GM23338 (cell line): ENCODE results near the gene BMS1. TPM values are rescaled to one million over a fixed set of nuclear protein-coding genes. Genes with fewer than 3 reads are reported as not detected.

ENCODE experiments used
- ATAC-seq: fragments of 200-7000 bp; cut with Tn5 transposase; 3 replicates; pipeline ENCODE4 v1.9.1; 2020
- DNase-seq: peaks from one replicate; pipeline ENCODE4 v3.0.0-alpha.2; 2015; ENCODE audit warnings: low spot score
- H2AFZ ChIP-seq: fragments of 200-600 bp; sonication (generic); 2 replicates; pipeline ENCODE4 v1.8.0; 2016; ENCODE audit warnings: antibody characterized with exemption, mild to moderate bottlenecking, moderate library complexity
- H3F3A ChIP-seq: fragments of 200-600 bp; sonication (generic); replicated peaks from 2 replicates; pipeline ENCODE4 v1.8.0; 2017; ENCODE audit warnings: antibody characterized with exemption, mixed run types, low read depth
- H3K27ac ChIP-seq: fragments of 200-600 bp; sonication (generic); 2 replicates; pipeline ENCODE4 v1.6.1; 2016; ENCODE audit warnings: low read depth
- H3K27me3 ChIP-seq: fragments of 200-600 bp; sonication (generic); 2 replicates; pipeline ENCODE4 v1.8.0; 2016; ENCODE audit warnings: mild to moderate bottlenecking, mixed run types, moderate library complexity; ENCODE audit not compliant: insufficient read depth
- H3K36me3 ChIP-seq: fragments of 200-600 bp; sonication (generic); 2 replicates; pipeline ENCODE4 v1.8.0; 2016; ENCODE audit warnings: mild to moderate bottlenecking; ENCODE audit not compliant: insufficient read depth
- H3K4me1 ChIP-seq: fragments of 200-600 bp; sonication (generic); 2 replicates; pipeline ENCODE4 v1.8.0; 2016; ENCODE audit warnings: mild to moderate bottlenecking, moderate library complexity; ENCODE audit not compliant: insufficient read depth
- H3K4me2 ChIP-seq: fragments of 200-600 bp; sonication (generic); 2 replicates; pipeline ENCODE4 v1.7.1; 2017; ENCODE audit warnings: mixed run types
- H3K4me3 ChIP-seq: fragments of 200-600 bp; sonication (generic); 2 replicates; pipeline ENCODE4 v1.6.1; 2016; ENCODE audit warnings: mixed run types
- H3K79me2 ChIP-seq: fragments of 200-600 bp; sonication (generic); replicated peaks from 2 replicates; pipeline ENCODE4 v1.8.0; 2017; ENCODE audit warnings: mild to moderate bottlenecking; ENCODE audit not compliant: insufficient read depth
- H3K9me2 ChIP-seq: fragments of 200-600 bp; sonication (generic); 2 replicates; pipeline ENCODE4 v1.8.0; 2017; ENCODE audit not compliant: insufficient read depth
- H4K20me1 ChIP-seq: fragments of 200-600 bp; sonication (generic); replicated peaks from 2 replicates; pipeline ENCODE4 v1.8.0; 2017; ENCODE audit warnings: mild to moderate bottlenecking; ENCODE audit not compliant: insufficient read depth
- H3K27ac Mint-ChIP-seq: 2 replicates; pipeline ENCODE4 v1.8.0; 2020; ENCODE audit warnings: inconsistent platforms, mild to moderate bottlenecking, moderate library complexity, mixed read lengths
- H3K27me3 Mint-ChIP-seq: 3 replicates; pipeline ENCODE4 v1.8.0; 2022; ENCODE audit warnings: low read depth, mild to moderate bottlenecking, moderate library complexity, mixed read lengths, inconsistent platforms; ENCODE audit not compliant: insufficient read depth, poor library complexity
- H3K36me3 Mint-ChIP-seq: 3 replicates; pipeline ENCODE4 v1.8.0; 2021; ENCODE audit warnings: low read depth, mild to moderate bottlenecking, inconsistent platforms, moderate library complexity, mixed read lengths
- H3K4me1 Mint-ChIP-seq: 3 replicates; pipeline ENCODE4 v1.8.0; 2020; ENCODE audit warnings: mild to moderate bottlenecking, inconsistent platforms, mixed read lengths
- H3K4me3 Mint-ChIP-seq: 3 replicates; pipeline ENCODE4 v1.8.0; 2021; ENCODE audit warnings: moderate library complexity, mild to moderate bottlenecking, inconsistent platforms, mixed read lengths
- H3K9me3 Mint-ChIP-seq: 3 replicates; pipeline ENCODE4 v1.8.0; 2020; ENCODE audit warnings: moderate library complexity, mild to moderate bottlenecking, inconsistent platforms, mixed read lengths
- CTCF ChIP-seq, 2 experiments: fragments of 200-600 bp in 1 of 2; sonication (generic) in 1 of 2; conservative IDR thresholded peaks; 2 replicates each; pipeline versions ENCODE4 v1.5.1 to v1.6.1; 2016 to 2017; ENCODE audit warnings: antibody characterized with exemption in 2 of 2, low read depth in 2 of 2, mild to moderate bottlenecking in 2 of 2, moderate library complexity in 1 of 2
- ETS1 ChIP-seq: IDR thresholded peaks from 2 replicates; pipeline ENCODE4 v1.6.1; 2016; ENCODE audit warnings: antibody characterized with exemption
- EZH2 ChIP-seq: fragments of 200-600 bp; sonication (generic); IDR thresholded peaks from one replicate; pipeline ENCODE4 v1.8.0; 2017; ENCODE audit warnings: antibody characterized with exemption, mild to moderate bottlenecking, low read depth; ENCODE audit not compliant: unreplicated experiment
- EZH2phosphoT487 ChIP-seq: fragments of 200-600 bp; sonication (generic); IDR thresholded peaks from one replicate; pipeline ENCODE4 v1.8.1; 2018; ENCODE audit warnings: antibody characterized with exemption; ENCODE audit not compliant: unreplicated experiment
- JUNB ChIP-seq: IDR thresholded peaks from one replicate; pipeline ENCODE4 v1.6.1; 2016; ENCODE audit warnings: antibody characterized with exemption; ENCODE audit not compliant: unreplicated experiment
- NANOG ChIP-seq: IDR thresholded peaks from 2 replicates; pipeline ENCODE4 v1.6.1; 2016; ENCODE audit warnings: antibody characterized with exemption, borderline replicate concordance
- STAT1 ChIP-seq: IDR thresholded peaks from one replicate; pipeline ENCODE4 v1.6.1; 2016; ENCODE audit warnings: antibody characterized with exemption; ENCODE audit not compliant: unreplicated experiment
- ZNF114 ChIP-seq: fragments of 250-450 bp; sonication (Bioruptor Pico); IDR thresholded peaks from 2 replicates; pipeline ENCODE4 v1.5.0; 2020; ENCODE audit warnings: mild to moderate bottlenecking, moderate library complexity
- ZNF331 ChIP-seq: fragments of 250-450 bp; sonication (Bioruptor Pico); IDR thresholded peaks from 2 replicates; pipeline ENCODE4 v1.5.0; 2020; ENCODE audit warnings: low read depth, mild to moderate bottlenecking, moderate library complexity
- ZNF462 ChIP-seq: fragments of 250-450 bp; sonication (Bioruptor Pico); IDR thresholded peaks from 2 replicates; pipeline ENCODE4 v1.5.0; 2020; ENCODE audit warnings: mild to moderate bottlenecking, moderate library complexity
- polyA plus RNA-seq: library from polyadenylated mRNA; unstranded; fragments of >200 nt; fragmentation: Nextera tagmentation; extraction: Ambion mirVana; gene quantifications from 2 replicates; pipeline ENCODE4 v1.2.1, GENCODE V29; 2016
- total RNA-seq: library from RNA; depleted of rRNA; stranded (reverse); fragments of >200 nt; shearing (Covaris generic); gene quantifications from 2 replicates; pipeline ENCODE4 v1.2.3, GENCODE V29; 2014

Gene BMS1
- total and polyA plus RNA-seq, 2 experiments from 2014 or later = 26.4 to 37.7 TPM

- TF ChIP-seq ZNF462 = no peak
- no peak for TF ChIP-seq STAT1
- no peak for TF ChIP-seq EZH2
- TF ChIP-seq ETS1 = no peak
These were observed 3.2 kb downstream of the BMS1 start (continued) for GRCh38 chr10:42785759-42786158.

- peak overlapping the region; percentile 32; the same call in 1 of the 2 replicates for H3K27ac ChIP-seq
- peaks cover 2% of the 10 kb centered on the region for H3K27me3 Mint-ChIP-seq
- H4K20me1 ChIP-seq = peaks cover 17% of the 10 kb centered on the region; the same call in 1 of the 2 replicates
- H3K36me3 ChIP-seq = peaks cover 71% of the 10 kb centered on the region
- no peak overlapping the region for H3K4me3 ChIP-seq
- no peaks in the 10 kb centered on the region for H3K9me3 Mint-ChIP-seq
- TF ChIP-seq ETS1 (no peak), JUNB (no peak), NANOG (no peak), CTCF (conservative IDR thresholded peaks at IDR 0.05; ENCODE audit: low read depth in 2 of 2) (no peak), ZNF114 (CRISPR knock-in tag) (no peak), EZH2phosphoT487 (no peak), ZNF331 (CRISPR knock-in tag) (no peak), STAT1 (no peak), EZH2 (no peak)
- no peak overlapping the region; the same call in 1 of the 2 replicates for H3K27ac Mint-ChIP-seq
- ATAC-seq (no peak), DNase-seq (no peak)
- 0 out of 2 replicates have a peak, but pooled peaks cover 2% of the 10 kb centered on the region for H3F3A ChIP-seq
- H3K9me2 ChIP-seq = no peaks in the 10 kb centered on the region
- H3K4me3 Mint-ChIP-seq = no peak overlapping the region
- H2AFZ ChIP-seq = no peak overlapping the region
- H3K79me2 ChIP-seq = 0 out of 2 replicates have a peak, but pooled peaks cover 6% of the 10 kb centered on the region
- H3K4me1 Mint-ChIP-seq = no peaks in the 10 kb centered on the region
- no peaks in the 10 kb centered on the region for H3K27me3 ChIP-seq
- H3K36me3 Mint-ChIP-seq = peaks cover 89% of the 10 kb centered on the region
- H3K4me2 ChIP-seq = no peak overlapping the region
- no peaks in the 10 kb centered on the region for H3K4me1 ChIP-seq
These were observed 8.2 kb downstream of the BMS1 start for GRCh38 chr10:42790835-42791234.
